CD14-positive monocyte (primary cell): ENCODE data around the gene FNDC1. TPM values are rescaled to one million over a fixed set of nuclear protein-coding genes. Genes with fewer than 3 reads are reported as not detected.

Experiments used
- DNase-seq, 3 donors: peaks; one replicate each; pipeline ENCODE4 v3.0.0-alpha.2; 2011 to 2022
- H2AFZ ChIP-seq: 2 replicates; pipeline ENCODE4 v1.6.0; 2012; ENCODE audit warnings: mild to moderate bottlenecking, low read depth, low read length, inconsistent platforms; ENCODE audit not compliant: insufficient read depth, poor library complexity, severe bottlenecking
- H3K27ac ChIP-seq, 2 donors: 1 replicate in 1 of 2; 2 replicates in 1 of 2; pipeline ENCODE4 v1.5.1; 2012 to 2013; ENCODE audit warnings: low read length in 2 of 2, control low read depth in 1 of 2, inconsistent platforms in 1 of 2, low read depth in 1 of 2, mild to moderate bottlenecking in 1 of 2
- H3K27me3 ChIP-seq, 2 donors: one replicate each; pipeline versions ENCODE4 v1.6.0 to v1.6.1; 2011 to 2013; ENCODE audit warnings: low read length in 2 of 2; ENCODE audit not compliant: control insufficient read depth in 2 of 2, insufficient read depth in 2 of 2
- H3K36me3 ChIP-seq, 2 donors: replicated peaks in 1 of 2; 1 replicate in 1 of 2; 2 replicates in 1 of 2; pipeline versions ENCODE4 v1.5.1 to v1.6.1; 2012 to 2013; ENCODE audit warnings: low read length in 2 of 2, control low read depth in 1 of 2, inconsistent platforms in 1 of 2, mild to moderate bottlenecking in 1 of 2; ENCODE audit not compliant: insufficient read depth in 2 of 2, control insufficient read depth in 1 of 2
- H3K4me1 ChIP-seq, 2 donors: 1 replicate in 1 of 2; 2 replicates in 1 of 2; pipeline versions ENCODE4 v1.5.1 to v1.6.1; 2012 to 2013; ENCODE audit warnings: low read length in 2 of 2, control low read depth in 1 of 2, inconsistent platforms in 1 of 2, mild to moderate bottlenecking in 1 of 2, moderate library complexity in 1 of 2; ENCODE audit not compliant: insufficient read depth in 2 of 2, control insufficient read depth in 1 of 2
- H3K4me2 ChIP-seq: replicated peaks from 2 replicates; pipeline ENCODE3; 2012; ENCODE audit warnings: low read length, moderate library complexity, mild to moderate bottlenecking; ENCODE audit not compliant: poor library complexity, severe bottlenecking; ENCODE audit errors: extremely low read depth
- H3K4me3 ChIP-seq, 3 experiments: fragments of 200-600 bp in 1 of 3; sonication (generic) in 1 of 3; replicated peaks in 1 of 3; 1 replicate in 2 of 3; 2 replicates in 1 of 3; pipeline ENCODE4 v1.5.1; 2011 to 2013; ENCODE audit warnings: low read length in 3 of 3, mild to moderate bottlenecking in 3 of 3, control low read depth in 2 of 3, low read depth in 2 of 3, inconsistent platforms in 1 of 3, moderate library complexity in 1 of 3
- H3K79me2 ChIP-seq: 2 replicates; pipeline ENCODE4 v1.6.0; 2012; ENCODE audit warnings: mild to moderate bottlenecking, control low read depth, inconsistent platforms, low read length, moderate library complexity; ENCODE audit not compliant: insufficient read depth
- H3K9ac ChIP-seq: 2 replicates; pipeline ENCODE4 v1.6.0; 2017; ENCODE audit warnings: low read length, mild to moderate bottlenecking; ENCODE audit not compliant: insufficient read depth, poor library complexity, severe bottlenecking
- H3K9me3 ChIP-seq, 2 donors: replicated peaks in 1 of 2; 1 replicate in 1 of 2; 2 replicates in 1 of 2; pipeline versions ENCODE4 v1.5.1 to v1.6.1; 2012 to 2013; ENCODE audit warnings: low read length in 2 of 2, control low read depth in 1 of 2; ENCODE audit not compliant: control insufficient read depth in 1 of 2, insufficient read depth in 1 of 2
- H4K20me1 ChIP-seq: 2 replicates; pipeline ENCODE4 v1.6.0; 2012; ENCODE audit warnings: mild to moderate bottlenecking, low read length, control low read depth, moderate library complexity; ENCODE audit not compliant: insufficient read depth
- H3K27ac Mint-ChIP-seq, 7 donors: one replicate each; pipeline ENCODE4 v1.8.0; 2020; ENCODE audit warnings: mild to moderate bottlenecking in 7 of 7, mixed read lengths in 7 of 7, moderate library complexity in 6 of 7, inconsistent platforms in 2 of 7
- H3K27me3 Mint-ChIP-seq, 3 donors: one replicate each; pipeline ENCODE4 v1.8.0; 2021 to 2022; ENCODE audit warnings: low read depth in 3 of 3, mild to moderate bottlenecking in 3 of 3, mixed read lengths in 3 of 3, moderate library complexity in 3 of 3, inconsistent platforms in 1 of 3
- H3K36me3 Mint-ChIP-seq, 2 donors: one replicate each; pipeline ENCODE4 v1.8.0; 2020; ENCODE audit warnings: mixed read lengths in 2 of 2, inconsistent platforms in 1 of 2, mild to moderate bottlenecking in 1 of 2
- H3K4me1 Mint-ChIP-seq: one replicate; pipeline ENCODE4 v1.8.0; 2020; ENCODE audit warnings: mild to moderate bottlenecking, mixed read lengths
- H3K4me3 Mint-ChIP-seq, 2 donors: one replicate each; pipeline ENCODE4 v1.8.0; 2020; ENCODE audit warnings: mild to moderate bottlenecking in 2 of 2, mixed read lengths in 2 of 2, moderate library complexity in 1 of 2
- H3K9me3 Mint-ChIP-seq, 7 donors: one replicate each; pipeline ENCODE4 v1.8.0; 2020 to 2022; ENCODE audit warnings: mixed read lengths in 7 of 7, mild to moderate bottlenecking in 6 of 7, moderate library complexity in 6 of 7, inconsistent platforms in 2 of 7
- WGBS: methylation state at CpG from one replicate; pipeline ENCODE4 v1.1.5; 2013; ENCODE audit warnings: missing lambda C conversion rate; ENCODE audit not compliant: insufficient coverage; 5-methylcytosine and 5-hydroxymethylcytosine counted together
- intact Hi-C, 2 donors: fragments of 100-400 bp; cut with micrococcal nuclease; formaldehyde crosslinking; loops; one replicate each; pipeline versions ENCODE4 v1.15.0 to v1.15.1; 2023
- polyA plus RNA-seq, 3 donors: library from polyadenylated mRNA; depleted of rRNA in 1 of 3; unstranded in 2 of 3; stranded (reverse) in 1 of 3; fragments of 300-500 nt in 2 of 3; fragments of >200 nt in 1 of 3; fragmentation: Illumina TruSeq in 2 of 3; gene quantifications; 1 replicate in 2 of 3; 2 replicates in 1 of 3; pipeline ENCODE4 v1.2.3, GENCODE V29; 2012 to 2021
- TF ChIP-seq, protein P1 (sequence below): fragments of 200-600 bp; IDR thresholded peaks from one replicate; pipeline ENCODE4 v1.8.0; 2022; ENCODE audit warnings: antibody characterized with exemption, mild to moderate bottlenecking

The FNDC1 gene
- polyA plus RNA-seq, 3 donors = not detected

GRCh38 chr6:159259441-159260125, 90.4 kb downstream of the FNDC1 start:
- no peaks in the 10 kb centered on the region for H3K4me1 ChIP-seq
- 100% methylated on average over 1 of the region's 3 CpGs for WGBS
- no peak overlapping the region for H3K27ac ChIP-seq
- no peaks in the 10 kb centered on the region for H4K20me1 ChIP-seq
- H3K27me3 ChIP-seq = no peaks in the 10 kb centered on the region
- H3K9me3 Mint-ChIP-seq = no peaks in the 10 kb centered on the region
- no peak overlapping the region for H3K4me2 ChIP-seq
- no peak overlapping the region for H3K4me3 ChIP-seq
- no peaks in the 10 kb centered on the region for H3K9me3 ChIP-seq
- H3K27me3 Mint-ChIP-seq = peaks cover 0 to 9% (median 2%) of the 10 kb centered on the region in 3 donors
- no peak for DNase-seq
- H3K79me2 ChIP-seq = no peaks in the 10 kb centered on the region
- no peak overlapping the region for H3K4me3 Mint-ChIP-seq
- H2AFZ ChIP-seq = no peak overlapping the region
- no peak overlapping the region for H3K9ac ChIP-seq
- intact Hi-C loops = no loop called here
- TF ChIP-seq, protein P1, sequence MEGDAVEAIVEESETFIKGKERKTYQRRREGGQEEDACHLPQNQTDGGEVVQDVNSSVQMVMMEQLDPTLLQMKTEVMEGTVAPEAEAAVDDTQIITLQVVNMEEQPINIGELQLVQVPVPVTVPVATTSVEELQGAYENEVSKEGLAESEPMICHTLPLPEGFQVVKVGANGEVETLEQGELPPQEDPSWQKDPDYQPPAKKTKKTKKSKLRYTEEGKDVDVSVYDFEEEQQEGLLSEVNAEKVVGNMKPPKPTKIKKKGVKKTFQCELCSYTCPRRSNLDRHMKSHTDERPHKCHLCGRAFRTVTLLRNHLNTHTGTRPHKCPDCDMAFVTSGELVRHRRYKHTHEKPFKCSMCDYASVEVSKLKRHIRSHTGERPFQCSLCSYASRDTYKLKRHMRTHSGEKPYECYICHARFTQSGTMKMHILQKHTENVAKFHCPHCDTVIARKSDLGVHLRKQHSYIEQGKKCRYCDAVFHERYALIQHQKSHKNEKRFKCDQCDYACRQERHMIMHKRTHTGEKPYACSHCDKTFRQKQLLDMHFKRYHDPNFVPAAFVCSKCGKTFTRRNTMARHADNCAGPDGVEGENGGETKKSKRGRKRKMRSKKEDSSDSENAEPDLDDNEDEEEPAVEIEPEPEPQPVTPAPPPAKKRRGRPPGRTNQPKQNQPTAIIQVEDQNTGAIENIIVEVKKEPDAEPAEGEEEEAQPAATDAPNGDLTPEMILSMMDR = no peak
- no peak overlapping the region for H3K27ac Mint-ChIP-seq
- H3K4me1 Mint-ChIP-seq = no peaks in the 10 kb centered on the region
- no peaks in the 10 kb centered on the region for H3K36me3 ChIP-seq
- no peaks in the 10 kb centered on the region for H3K36me3 Mint-ChIP-seq

DNA sequence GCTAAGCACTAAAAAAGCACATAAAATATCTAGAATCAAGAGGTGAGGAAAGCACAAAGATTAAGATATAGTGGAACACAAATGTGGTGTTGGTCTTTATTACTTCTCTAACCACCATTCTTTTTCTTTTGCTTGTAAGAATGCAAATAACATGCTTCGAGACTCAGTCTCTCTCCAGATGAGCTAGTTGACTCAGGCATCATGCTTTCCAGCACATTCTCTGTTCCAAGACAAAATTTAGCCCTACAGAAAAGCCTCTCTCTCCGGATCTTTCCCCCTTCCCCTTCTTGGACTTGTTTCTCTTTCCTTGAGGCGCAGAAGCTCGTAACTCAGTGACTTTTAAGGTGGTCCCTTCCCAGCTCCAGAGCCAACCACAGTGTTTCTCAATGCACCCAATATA, 91.0 kb downstream of the FNDC1 start:
- Histone ChIP-seq H3K9ac (no peak overlapping the region), H3K4me2 (no peak overlapping the region)
- no peaks in the 10 kb centered on the region for H3K9me3 Mint-ChIP-seq

More for the DNA sequence above, 91.0 kb downstream of the FNDC1 start:
- Histone ChIP-seq H4K20me1 (no peaks in the 10 kb centered on the region), H2AFZ (no peak overlapping the region), H3K4me3 (no peak overlapping the region), H3K27me3 (no peaks in the 10 kb centered on the region), H3K4me1 (no peaks in the 10 kb centered on the region), H3K36me3 (no peaks in the 10 kb centered on the region), H3K79me2 (no peaks in the 10 kb centered on the region), H3K27ac (no peak overlapping the region), H3K9me3 (no peaks in the 10 kb centered on the region)
- Mint-ChIP-seq H3K27ac (no peak overlapping the region), H3K27me3 (peaks cover 0 to 8% (median 2%) of the 10 kb centered on the region in 3 donors), H3K36me3 (no peaks in the 10 kb centered on the region), H3K4me1 (no peaks in the 10 kb centered on the region), H3K4me3 (no peak overlapping the region)
- no peak for DNase-seq
- intact Hi-C loops = no loop called here
- TF ChIP-seq, protein P1 = no peak
- 80% methylated on average over 3 of the region's 4 CpGs for WGBS
